Parathyroid adenoma (tissue), 2 donors: ENCODE measurements around the gene EEFSEC.
A peak's percentile ranks its signal among the peaks of the same experiment; 100 is the strongest.

ENCODE experiments used
- H2AFZ ChIP-seq: fragments of 300-600 bp; sonication (generic); one replicate; pipeline ENCODE4 v1.7.0; 2017; ENCODE audit warnings: antibody characterized with exemption, mild to moderate bottlenecking
- H3K27ac ChIP-seq: fragments of 300-600 bp; sonication (generic); one replicate; pipeline ENCODE4 v1.7.0; 2017
- H3K27me3 ChIP-seq: fragments of 300-600 bp; sonication (generic); one replicate; pipeline ENCODE4 v1.7.0; 2017; ENCODE audit warnings: low read length; ENCODE audit not compliant: control insufficient read depth, insufficient read depth
- H3K36me3 ChIP-seq: fragments of 300-600 bp; sonication (generic); one replicate; pipeline ENCODE4 v1.7.0; 2017; ENCODE audit warnings: low read length; ENCODE audit not compliant: control insufficient read depth, insufficient read depth
- H3K4me1 ChIP-seq: fragments of 300-600 bp; sonication (generic); one replicate; pipeline ENCODE4 v1.7.0; 2017; ENCODE audit warnings: control low read depth
- H3K4me2 ChIP-seq: fragments of 300-600 bp; sonication (generic); one replicate; pipeline ENCODE4 v1.7.0; 2017; ENCODE audit warnings: low read length
- H3K4me3 ChIP-seq: fragments of 300-600 bp; sonication (generic); one replicate; pipeline ENCODE4 v1.7.0; 2017; ENCODE audit warnings: low read depth, low read length
- H3K79me2 ChIP-seq: fragments of 300-600 bp; sonication (generic); one replicate; pipeline ENCODE4 v1.7.0; 2017; ENCODE audit warnings: control low read depth
- H3K9ac ChIP-seq: fragments of 300-600 bp; sonication (generic); one replicate; pipeline ENCODE4 v1.7.0; 2017; ENCODE audit warnings: mild to moderate bottlenecking
- H3K9me3 ChIP-seq: fragments of 300-600 bp; sonication (generic); one replicate; pipeline ENCODE4 v1.7.0; 2017; ENCODE audit warnings: low read length; ENCODE audit not compliant: control insufficient read depth
- CTCF ChIP-seq: fragments of 300-600 bp; sonication (generic); IDR thresholded peaks from one replicate; pipeline ENCODE4 v1.7.0; 2017; ENCODE audit warnings: antibody characterized with exemption, mild to moderate bottlenecking
- donor health status: primary hyperparathyroidism.

EEFSEC gene

GRCh38 chr3:128144512-128145187 lies 8.6 kb upstream of the EEFSEC start:
- Histone ChIP-seq H3K27me3 (no peaks in the 10 kb centered on the region), H3K79me2 (no peaks in the 10 kb centered on the region), H3K4me1 (no peaks in the 10 kb centered on the region), H3K9me3 (no peaks in the 10 kb centered on the region), H3K36me3 (no peaks in the 10 kb centered on the region), H3K27ac (no peak overlapping the region), H3K4me3 (no peak overlapping the region), H3K9ac (no peak overlapping the region), H2AFZ (no peak overlapping the region), H3K4me2 (no peak overlapping the region)
- TF ChIP-seq CTCF: no peak

- H3K9me3 ChIP-seq: no peaks in the 10 kb centered on the region
- no peak for TF ChIP-seq CTCF
- no peaks in the 10 kb centered on the region for H3K27me3 ChIP-seq
- H2AFZ ChIP-seq: no peak overlapping the region
- H3K4me1 ChIP-seq: no peaks in the 10 kb centered on the region
- H3K9ac ChIP-seq: no peak overlapping the region
- no peaks in the 10 kb centered on the region for H3K36me3 ChIP-seq
- no peak overlapping the region for H3K27ac ChIP-seq
- H3K4me2 ChIP-seq: no peak overlapping the region
- no peaks in the 10 kb centered on the region for H3K79me2 ChIP-seq
- no peak overlapping the region for H3K4me3 ChIP-seq
These were observed 8.0 kb upstream of the EEFSEC start for GRCh38 chr3:128145279-128145678.

- Histone ChIP-seq H3K36me3 (no peaks in the 10 kb centered on the region), H3K27ac (no peak overlapping the region), H2AFZ (no peak overlapping the region), H3K4me1 (no peaks in the 10 kb centered on the region), H3K27me3 (no peaks in the 10 kb centered on the region), H3K4me3 (no peak overlapping the region), H3K9ac (no peak overlapping the region), H3K79me2 (no peaks in the 10 kb centered on the region), H3K4me2 (no peak overlapping the region), H3K9me3 (no peaks in the 10 kb centered on the region)
- TF ChIP-seq CTCF: no peak
These were observed 7.1 kb upstream of the EEFSEC start for GRCh38 chr3:128146201-128146600.

- no peak overlapping the region for H3K4me3 ChIP-seq
- no peak overlapping the region for H3K9ac ChIP-seq
- H3K36me3 ChIP-seq: no peaks in the 10 kb centered on the region
- no peak for TF ChIP-seq CTCF
- H3K9me3 ChIP-seq: no peaks in the 10 kb centered on the region
- peak overlapping the region; percentile 5 for H2AFZ ChIP-seq
- H3K27me3 ChIP-seq: no peaks in the 10 kb centered on the region
- no peak overlapping the region for H3K27ac ChIP-seq
- no peak overlapping the region for H3K4me2 ChIP-seq
- H3K79me2 ChIP-seq: no peaks in the 10 kb centered on the region
- H3K4me1 ChIP-seq: peaks cover 5% of the 10 kb centered on the region
These were observed 3.6 kb upstream of the EEFSEC start for GRCh38 chr3:128149650-128150049.

GRCh38 chr3:128151758-128152274 lies 1.5 kb upstream of the EEFSEC start:
- Histone ChIP-seq H2AFZ (peak overlapping the region; percentile 55), H3K9me3 (no peaks in the 10 kb centered on the region), H3K4me2 (no peak overlapping the region), H3K4me3 (no peak overlapping the region), H3K36me3 (no peaks in the 10 kb centered on the region), H3K4me1 (peaks cover 5% of the 10 kb centered on the region), H3K27ac (no peak overlapping the region), H3K79me2 (peaks cover 3% of the 10 kb centered on the region), H3K9ac (no peak overlapping the region), H3K27me3 (no peaks in the 10 kb centered on the region)
- TF ChIP-seq CTCF: no peak
